ENCODE measurements around the gene FDX1. TPM values are rescaled to one million over a fixed set of nuclear protein-coding genes. Genes with fewer than 3 reads are reported as not detected.
A peak's percentile ranks its signal among the peaks of the same experiment; 100 is the strongest.

FDX1 gene
- polyA plus RNA-seq, 3 donors, result 17.2 to 23.3 (median 20.5) TPM

DNA sequence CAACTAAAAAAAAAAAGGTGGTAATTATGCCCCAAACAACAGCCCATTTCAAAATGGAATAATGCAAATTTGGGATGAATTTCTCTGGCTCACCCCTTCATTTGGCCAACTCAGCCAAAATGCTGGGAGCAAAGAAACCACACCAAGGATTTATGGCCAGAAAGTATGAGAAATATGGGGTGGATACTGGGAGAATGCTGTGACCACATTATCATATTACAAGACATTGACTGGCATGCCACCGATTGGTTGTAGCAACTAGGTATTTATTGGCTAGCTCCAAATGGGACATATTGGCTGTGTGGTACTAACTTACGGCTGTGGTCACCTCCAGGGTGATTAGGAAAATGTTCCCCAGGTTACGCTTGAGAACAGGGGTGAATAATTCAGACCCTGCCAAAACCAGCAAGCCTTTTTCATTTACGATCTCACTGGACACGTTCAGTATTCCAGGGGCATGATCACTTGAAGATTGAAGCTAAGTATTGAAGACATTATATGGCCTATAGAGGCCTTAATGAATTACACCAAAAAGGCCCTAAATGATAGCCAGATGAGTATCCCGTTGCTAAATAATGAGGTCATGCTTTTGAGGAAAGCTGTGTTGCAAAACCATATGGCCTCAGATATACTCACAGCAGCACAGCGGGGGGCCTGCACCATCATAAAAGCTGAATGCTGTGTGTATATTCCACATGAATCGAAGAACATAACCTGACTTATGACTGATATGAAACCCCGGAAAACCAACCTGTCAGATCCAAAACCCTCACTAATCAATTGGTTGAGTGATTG, 3.8 kb upstream of the FDX1 start:
- no peak for DNase-seq (ENCODE audit: extremely low read depth in 1 of 11, low read depth in 9 of 11, low spot score in 4 of 11)

DNA sequence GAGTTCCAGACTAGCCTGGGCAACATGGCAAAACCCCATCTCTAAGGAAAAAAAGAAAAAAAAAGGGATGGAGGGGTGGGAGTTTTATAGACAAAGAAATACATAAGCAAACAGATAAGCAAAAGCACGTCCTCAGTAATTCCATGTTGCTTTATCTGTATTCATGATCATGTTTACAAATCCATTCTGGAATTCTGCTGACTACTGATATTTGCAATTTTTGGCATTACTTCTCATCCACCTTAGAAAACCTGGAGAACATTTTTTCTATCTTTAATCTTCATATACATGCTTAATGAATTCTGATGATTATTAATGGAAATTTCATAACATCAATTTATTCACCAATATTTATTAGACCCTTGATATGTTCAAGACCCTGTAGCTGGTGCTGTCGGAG, 1.7 kb upstream of the FDX1 start:
- no peak for DNase-seq (ENCODE audit: extremely low read depth in 1 of 11, low read depth in 9 of 11, low spot score in 4 of 11)

DNA sequence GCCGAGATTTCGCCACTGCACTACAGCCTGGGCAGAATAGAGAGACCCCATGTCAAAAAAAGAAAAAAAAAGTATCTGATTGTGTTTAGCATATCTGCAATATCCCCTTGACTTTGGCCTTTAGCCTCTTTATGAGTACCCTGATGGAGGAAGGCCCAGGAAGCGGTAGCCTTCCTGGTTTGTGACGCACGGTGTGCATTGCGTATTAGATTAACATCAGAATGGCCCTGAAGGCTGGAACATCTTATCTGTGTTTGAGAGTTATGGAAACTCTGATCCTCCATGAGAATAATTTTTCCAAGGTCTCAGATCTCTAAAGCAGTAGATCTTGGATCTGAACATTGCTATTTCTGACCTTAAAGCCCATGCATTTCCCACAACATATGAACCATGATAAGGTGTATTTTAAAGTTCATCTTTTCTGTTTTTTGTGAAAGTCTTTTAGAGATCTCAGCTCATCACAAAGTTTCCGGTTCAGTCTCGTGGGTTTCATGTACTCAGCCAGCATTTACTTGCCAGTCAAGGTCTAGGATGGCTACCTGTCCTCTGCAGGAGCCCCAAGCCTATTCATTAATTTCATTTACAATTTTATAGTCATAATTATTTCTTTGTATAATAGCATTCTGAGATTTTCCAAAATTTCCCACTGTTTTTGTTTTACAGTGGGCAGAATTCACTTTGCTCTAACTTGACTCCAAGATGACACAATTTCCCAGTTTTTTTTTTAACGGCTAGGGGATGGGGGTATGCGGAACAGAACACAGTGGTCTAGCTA, 605 bp upstream of the FDX1 start:
- peak in 1 of 11 donors; percentile 53 for DNase-seq (ENCODE audit: extremely low read depth in 1 of 11, low read depth in 9 of 11, low spot score in 4 of 11)

DNA sequence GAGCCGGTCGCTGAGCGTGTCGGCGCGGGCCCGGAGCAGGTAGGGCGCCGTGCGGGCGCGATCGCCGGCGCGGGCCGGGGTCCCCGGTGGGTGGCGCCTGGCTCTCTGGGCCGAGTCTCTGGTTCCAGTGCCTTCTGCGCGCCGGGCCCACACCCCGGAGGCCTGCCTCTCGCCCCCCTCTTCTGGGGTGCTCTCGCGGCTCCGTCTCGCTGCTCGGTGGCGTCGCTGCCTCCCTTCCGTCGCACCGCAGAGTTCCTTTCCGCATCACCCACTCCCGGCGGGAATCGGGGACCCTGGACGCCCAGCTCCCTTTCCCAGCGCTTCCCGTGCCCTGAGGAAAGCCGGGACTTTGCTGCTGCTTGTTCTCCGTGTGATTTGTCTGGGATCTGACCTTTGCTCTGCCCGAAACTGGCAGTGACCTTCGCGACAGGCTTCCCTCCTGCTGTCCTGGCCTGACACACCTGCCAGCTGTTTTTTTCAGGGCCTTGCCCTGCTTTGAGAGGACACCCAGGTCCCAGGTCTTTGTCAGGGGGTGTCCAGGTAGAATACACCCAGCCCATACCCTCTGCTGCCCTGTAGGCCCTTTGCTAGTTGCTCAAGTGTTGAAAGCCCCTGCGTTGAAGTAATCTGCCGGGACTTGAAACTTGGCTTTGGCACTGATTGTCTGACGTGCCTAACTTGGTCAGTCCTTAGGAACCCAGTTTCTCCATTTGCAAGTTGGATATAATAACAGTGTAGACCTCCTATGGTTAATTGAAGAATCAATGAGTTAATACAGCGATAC, 711 bp downstream of the FDX1 start:
- peak in 1 of 11 donors; percentile 28 for DNase-seq (ENCODE audit: extremely low read depth in 1 of 11, low read depth in 9 of 11, low spot score in 4 of 11)

DNA sequence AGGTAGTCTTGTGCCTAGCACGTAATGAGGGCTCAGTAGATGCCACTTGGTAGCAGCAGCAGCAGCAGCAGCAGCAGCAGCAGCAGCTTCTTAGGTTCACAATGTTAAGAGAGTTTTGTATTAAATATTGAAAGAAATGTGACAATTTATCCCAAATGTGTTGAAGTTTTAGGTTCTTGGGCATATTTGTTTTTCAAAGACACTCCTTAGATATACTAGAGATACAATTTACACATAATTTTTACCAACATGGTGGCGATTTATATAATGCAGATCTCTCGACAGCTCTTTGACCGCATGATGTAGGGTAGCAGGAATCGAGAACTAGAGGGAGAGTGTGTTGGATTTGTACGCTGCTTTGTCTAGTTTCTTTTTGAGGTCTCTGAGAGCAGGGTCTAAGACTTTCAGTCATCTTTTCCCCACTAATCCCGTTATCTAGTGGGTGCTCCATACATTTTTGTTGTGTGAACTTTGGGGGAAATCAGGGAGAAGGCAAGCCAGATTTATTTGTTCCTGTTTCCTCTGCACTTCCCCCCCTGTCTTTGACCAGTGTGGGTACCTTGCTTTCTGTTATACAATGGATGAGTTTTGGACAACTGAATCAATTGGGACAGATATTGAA, 1.4 kb downstream of the FDX1 start:
- DNase-seq (ENCODE audit: extremely low read depth in 1 of 11, low read depth in 9 of 11, low spot score in 4 of 11), result no peak

DNA sequence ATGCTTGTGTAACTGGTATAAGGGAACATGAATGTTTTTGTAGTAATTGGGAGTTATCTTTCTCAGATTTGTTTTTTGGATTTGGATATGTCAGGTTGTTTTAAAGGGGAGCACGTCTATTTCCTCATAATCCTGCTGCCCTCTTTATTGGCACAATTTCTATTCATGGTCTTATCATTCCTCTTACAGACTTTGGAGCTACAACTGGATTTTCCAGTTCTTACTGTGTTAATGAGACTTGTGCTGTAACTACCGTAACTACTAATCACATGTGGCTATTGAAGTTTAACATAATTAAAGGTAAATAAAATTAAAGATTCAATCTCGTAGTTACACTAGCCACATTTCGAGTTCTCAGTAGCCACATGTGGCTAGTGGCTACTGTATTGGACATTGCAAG, 1.9 kb downstream of the FDX1 start:
- DNase-seq (ENCODE audit: extremely low read depth in 1 of 11, low read depth in 9 of 11, low spot score in 4 of 11), result no peak

DNA sequence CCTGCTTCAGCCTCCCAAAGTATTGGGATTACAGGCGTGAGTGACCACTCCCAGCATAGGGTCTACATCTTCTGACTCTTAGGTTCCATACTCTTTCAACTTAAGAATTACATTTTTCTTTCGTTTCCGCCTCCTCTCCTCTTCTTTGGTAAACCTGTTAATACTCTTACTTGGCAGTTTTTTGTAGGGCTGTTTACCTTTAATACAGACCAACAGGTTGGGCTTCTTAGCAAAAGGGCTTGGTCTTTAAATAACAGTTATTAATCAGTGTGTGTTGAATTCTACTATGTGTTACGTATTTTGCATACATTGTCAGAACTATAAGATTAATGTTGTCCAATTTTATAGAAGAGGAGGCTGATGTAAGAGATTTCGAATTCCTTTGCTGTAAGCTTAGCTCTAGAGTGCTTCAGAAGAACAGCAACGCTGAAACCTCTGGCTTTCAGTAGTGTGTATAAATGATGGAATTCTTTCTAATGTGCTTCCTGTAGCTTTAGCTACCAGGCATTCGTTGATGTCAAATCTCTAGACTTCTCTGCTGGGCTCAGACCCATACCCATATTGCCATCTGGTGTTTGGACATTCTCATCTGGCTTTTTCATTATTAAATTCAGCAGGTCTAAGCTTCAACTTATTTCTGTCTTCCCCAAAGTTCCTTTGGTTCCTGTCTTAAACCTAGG, 3.1 kb downstream of the FDX1 start:
- no peak for DNase-seq (ENCODE audit: extremely low read depth in 1 of 11, low read depth in 9 of 11, low spot score in 4 of 11)

DNA sequence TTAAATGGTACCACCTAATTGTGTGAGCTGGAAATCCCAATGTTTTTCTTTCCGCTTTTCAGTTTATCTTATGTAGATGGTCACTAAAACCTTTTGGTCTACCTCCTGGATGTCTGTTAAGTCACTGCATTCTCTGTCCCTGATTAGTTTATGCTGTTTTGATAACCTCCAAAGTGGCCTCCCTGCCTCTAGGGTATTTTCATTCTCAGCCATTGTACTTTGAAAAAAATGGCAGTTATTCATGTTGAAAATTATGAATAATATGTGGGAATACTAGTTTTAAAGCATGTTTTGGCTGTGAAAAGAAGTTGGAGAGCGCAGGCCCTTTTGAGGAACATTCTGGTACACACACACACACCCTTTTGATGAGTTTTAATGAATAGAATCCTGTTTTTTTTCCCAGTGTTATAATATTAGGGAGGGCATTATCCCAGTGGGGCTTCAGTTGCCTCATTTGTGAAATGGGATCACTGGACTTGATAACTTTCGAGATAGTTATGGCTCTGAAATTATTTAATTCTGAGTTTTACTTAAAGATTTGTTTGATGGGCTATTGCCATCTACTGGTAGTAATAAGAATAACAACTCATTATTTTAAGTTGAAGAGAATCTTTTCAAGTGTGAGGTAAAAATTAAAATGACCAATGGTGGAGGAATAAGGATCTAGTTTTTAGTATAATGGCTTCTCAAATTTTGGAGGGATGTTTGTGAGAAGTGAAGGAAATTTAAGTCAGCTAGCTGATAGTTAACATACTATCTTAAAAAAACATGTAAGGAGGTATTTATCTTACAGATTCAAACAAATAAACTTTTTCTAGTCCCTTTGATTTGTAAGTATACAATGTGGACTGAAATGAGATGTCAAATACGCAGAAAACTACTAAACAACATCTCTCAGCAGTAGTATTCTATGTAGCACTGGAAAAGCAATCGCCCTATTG, 3.9 kb downstream of the FDX1 start:
- no peak for DNase-seq (ENCODE audit: extremely low read depth in 1 of 11, low read depth in 9 of 11, low spot score in 4 of 11)

DNA sequence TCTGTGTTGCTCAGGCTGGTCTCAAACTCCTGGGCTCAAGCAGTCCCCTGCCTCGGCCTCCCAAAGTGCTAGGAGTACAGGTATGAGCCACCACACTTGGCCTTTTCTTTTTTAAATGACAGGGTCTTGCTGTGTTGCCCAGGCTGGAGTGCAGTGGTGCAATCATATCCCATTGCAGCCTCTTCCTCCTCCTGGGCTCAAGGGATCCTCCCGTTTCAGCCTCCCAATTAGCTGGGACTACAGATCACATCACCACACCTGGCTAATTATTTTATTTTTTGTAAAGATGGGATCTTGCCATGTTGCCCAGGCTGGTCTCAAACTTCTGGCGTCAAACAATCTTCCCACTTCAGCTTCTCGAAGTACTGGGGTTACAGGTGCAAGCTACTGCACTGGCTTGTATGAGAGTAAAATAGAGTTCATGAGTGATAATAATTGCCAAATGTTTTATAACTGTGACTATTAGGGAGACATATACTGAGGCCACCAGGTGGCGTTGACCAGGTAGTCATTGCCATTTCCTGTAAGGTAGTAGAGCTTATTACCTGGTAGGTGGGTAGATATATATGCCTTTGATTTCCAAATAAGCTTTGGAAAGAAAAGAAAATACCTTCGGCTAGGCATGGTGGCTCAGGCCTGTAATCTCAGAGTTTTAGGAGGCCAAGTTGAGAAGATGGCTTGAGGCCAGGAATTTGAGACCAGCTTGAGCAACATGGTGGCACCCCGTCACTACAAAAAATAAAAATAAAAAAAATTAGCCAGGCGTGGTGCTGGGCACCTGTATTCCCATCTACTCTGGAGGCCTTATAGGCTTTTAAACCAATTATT, 5.4 kb downstream of the FDX1 start:
- DNase-seq (ENCODE audit: extremely low read depth in 1 of 11, low read depth in 9 of 11, low spot score in 4 of 11), result no peak

DNA sequence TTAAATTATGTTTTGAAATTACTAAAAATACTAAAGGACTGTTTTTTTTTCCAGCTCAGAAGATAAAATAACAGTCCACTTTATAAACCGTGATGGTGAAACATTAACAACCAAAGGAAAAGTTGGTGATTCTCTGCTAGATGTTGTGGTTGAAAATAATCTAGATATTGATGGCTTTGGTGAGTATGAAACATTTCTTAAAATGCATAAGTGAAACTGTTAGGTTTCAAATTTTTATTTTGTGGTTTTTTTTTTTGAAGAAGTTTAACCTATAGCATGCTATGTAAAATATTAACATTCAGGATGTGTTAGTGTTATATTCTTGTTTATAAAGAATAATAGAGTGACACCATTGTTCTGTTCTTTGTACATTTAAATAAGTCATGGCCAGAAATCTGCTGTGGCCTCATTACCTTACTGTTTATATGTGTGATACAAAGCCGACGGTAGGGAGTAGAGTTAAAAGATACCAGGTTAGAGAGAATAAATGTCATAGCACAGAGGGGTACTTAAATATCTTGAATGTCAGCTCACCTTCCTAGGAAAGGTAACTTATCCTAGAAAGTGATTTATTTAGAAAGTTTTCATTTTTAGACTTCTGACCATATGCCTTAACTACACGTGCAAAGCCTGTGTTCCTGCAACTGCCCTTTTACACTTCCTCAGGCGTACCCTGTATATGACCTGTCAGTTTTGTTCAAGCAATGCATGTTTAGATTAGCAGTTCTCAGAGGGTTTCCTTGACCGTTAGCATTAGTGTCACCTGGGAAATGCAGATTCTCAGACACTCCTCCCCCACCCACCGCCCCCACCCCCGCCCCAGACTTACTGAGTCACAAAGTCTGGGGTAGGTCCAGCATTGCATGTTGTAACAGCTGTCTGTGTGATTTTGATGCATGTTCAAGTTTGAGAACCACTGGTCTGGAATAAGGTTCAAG, 6.3 kb downstream of the FDX1 start:
- DNase-seq (ENCODE audit: extremely low read depth in 1 of 11, low read depth in 9 of 11, low spot score in 4 of 11), result no peak

DNA sequence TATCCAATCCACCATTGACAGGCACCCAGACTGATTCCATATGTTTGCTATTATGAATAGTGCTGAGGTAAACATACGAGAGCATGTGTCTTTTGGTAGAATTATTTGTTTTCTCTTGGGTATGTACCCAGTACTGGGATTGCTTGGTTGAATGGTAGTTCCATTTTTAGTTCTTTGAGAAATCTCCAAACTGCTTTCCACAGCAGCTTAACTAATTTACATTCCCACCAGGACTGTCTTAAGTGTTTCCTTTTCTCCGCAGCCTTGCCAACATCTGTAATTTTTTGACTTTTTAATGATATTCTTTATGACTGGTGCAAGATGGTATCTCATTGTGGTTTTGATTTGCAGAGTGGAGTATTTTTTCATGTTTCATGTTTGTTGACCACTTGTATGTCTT, 8.3 kb downstream of the FDX1 start:
- no peak for DNase-seq (ENCODE audit: extremely low read depth in 1 of 11, low read depth in 9 of 11, low spot score in 4 of 11)

DNA sequence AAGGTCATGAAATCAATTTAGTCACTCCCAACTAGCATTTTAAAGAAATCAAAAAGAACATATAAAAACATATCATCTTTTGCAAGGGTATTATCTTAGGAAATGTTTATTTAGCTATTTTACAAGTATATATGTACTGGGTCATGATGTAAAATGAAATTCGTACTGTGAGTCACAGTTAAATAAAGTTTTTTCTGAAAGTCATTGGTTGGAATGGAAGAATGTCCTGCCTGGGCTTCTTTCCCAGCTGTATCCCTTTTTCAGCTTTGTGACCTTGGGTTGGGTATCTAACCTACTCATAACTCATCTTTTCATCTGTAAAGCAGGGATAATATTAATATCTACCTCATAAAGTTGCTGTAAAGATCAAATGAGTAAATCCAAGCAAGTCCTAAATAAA, 15.7 kb downstream of the FDX1 start:
- DNase-seq (ENCODE audit: extremely low read depth in 1 of 11, low read depth in 9 of 11, low spot score in 4 of 11), result no peak

DNA sequence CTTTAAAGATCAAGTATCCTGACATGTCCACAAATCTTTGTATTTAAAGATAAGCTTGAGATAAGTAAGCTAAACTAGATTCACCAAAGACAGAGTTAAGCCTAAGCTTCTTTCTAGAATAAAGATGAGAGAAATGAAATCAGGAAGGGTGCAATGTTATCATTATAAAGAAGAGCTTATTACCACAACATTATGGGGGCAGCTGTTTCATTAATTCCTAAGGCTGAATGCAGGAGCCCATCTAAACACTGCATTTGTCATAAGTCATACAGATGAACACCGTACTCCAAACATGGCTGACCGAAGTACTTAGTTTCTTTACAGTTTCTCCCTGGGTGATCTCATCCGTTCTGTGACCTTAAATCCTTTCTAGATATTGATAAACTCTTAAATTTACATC, 16.3 kb downstream of the FDX1 start:
- no peak for DNase-seq (ENCODE audit: extremely low read depth in 1 of 11, low read depth in 9 of 11, low spot score in 4 of 11)

DNA sequence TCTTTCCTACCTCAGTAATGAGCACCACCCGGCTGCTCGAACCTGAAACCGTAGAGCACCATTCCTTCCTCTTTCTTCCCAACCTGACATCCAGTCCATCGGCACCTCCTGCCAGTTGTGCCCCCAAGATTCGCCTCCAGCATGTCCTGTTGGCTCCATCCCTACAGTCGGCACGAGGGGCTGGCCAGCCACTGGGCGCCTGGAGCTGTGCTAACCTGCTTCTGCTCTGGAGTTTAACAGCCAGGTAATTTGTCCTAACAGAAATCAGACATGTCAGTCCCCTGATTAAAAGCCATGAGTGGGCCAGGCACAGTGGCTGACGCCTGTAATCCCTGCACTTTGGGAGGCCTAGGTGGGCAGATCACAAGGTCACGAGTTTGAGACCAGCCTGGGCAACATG, 16.8 kb downstream of the FDX1 start:
- DNase-seq (ENCODE audit: extremely low read depth in 1 of 11, low read depth in 9 of 11, low spot score in 4 of 11), result no peak

DNA sequence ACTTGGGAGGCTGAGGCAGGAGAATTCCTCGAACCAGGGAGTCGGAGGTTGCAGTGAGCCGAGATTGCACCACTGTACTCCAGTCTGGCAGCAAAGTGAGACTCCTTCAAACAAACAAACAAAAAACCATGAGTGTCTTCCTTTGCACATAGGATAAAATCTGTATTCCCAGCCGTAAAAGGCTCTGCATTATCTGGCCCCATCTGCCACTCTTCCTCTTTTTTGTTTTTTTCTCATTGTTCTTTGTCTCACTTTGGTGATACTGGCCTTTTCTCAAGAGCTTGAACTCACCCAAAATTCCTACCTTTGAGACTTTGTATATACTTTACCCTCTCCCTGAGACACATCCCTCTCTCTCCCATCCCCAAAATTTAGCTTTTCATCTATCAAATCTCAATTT, 17.6 kb downstream of the FDX1 start:
- DNase-seq (ENCODE audit: extremely low read depth in 1 of 11, low read depth in 9 of 11, low spot score in 4 of 11), result no peak

Data from renal cortex interstitium (tissue), 11 donors.